Skeletal muscle satellite cell (primary cell): ENCODE results near the gene ZFHX3.

Source experiments
- H3K27me3 ChIP-seq: 2 replicates; pipeline ENCODE4 v1.7.0; 2013; ENCODE audit warnings: low read length; ENCODE audit not compliant: control insufficient read depth, insufficient read depth
- H3K36me3 ChIP-seq: 2 replicates; pipeline ENCODE4 v1.7.0; 2013; ENCODE audit warnings: mild to moderate bottlenecking, control low read depth, low read length; ENCODE audit not compliant: insufficient read depth
- H3K4me1 ChIP-seq: 2 replicates; pipeline ENCODE4 v1.7.0; 2013; ENCODE audit warnings: low read length; ENCODE audit not compliant: control insufficient read depth, insufficient read depth
- H3K4me2 ChIP-seq: 2 replicates; pipeline ENCODE4 v1.7.0; 2013; ENCODE audit warnings: mild to moderate bottlenecking, low read length
- H3K4me3 ChIP-seq: 2 replicates; pipeline ENCODE4 v1.7.0; 2013; ENCODE audit warnings: low read length
- H3K9ac ChIP-seq: 2 replicates; pipeline ENCODE4 v1.7.0; 2013; ENCODE audit warnings: mild to moderate bottlenecking, low read depth, low read length, moderate library complexity
- H3K9me3 ChIP-seq: replicated peaks from 2 replicates; pipeline ENCODE4 v1.7.0; 2013; ENCODE audit warnings: mild to moderate bottlenecking, control low read depth, low read length

The ZFHX3 gene

GRCh38 chr16:73033271-73033998 lies 14.5 kb downstream of the ZFHX3 start:
- peaks cover 57% of the 10 kb centered on the region for H3K4me1 ChIP-seq
- no peaks in the 10 kb centered on the region for H3K27me3 ChIP-seq
- H3K9me3 ChIP-seq, result no peaks in the 10 kb centered on the region
- no peak overlapping the region for H3K9ac ChIP-seq
- no peaks in the 10 kb centered on the region for H3K36me3 ChIP-seq
- H3K4me3 ChIP-seq, result no peak overlapping the region
- peak overlapping the region; percentile 57 for H3K4me2 ChIP-seq

GRCh38 chr16:73032541-73033270 lies 15.2 kb downstream of the ZFHX3 start:
- no peaks in the 10 kb centered on the region for H3K27me3 ChIP-seq
- no peak overlapping the region for H3K4me3 ChIP-seq
- H3K9me3 ChIP-seq, result no peaks in the 10 kb centered on the region
- H3K36me3 ChIP-seq, result no peaks in the 10 kb centered on the region
- H3K9ac ChIP-seq, result no peak overlapping the region
- H3K4me2 ChIP-seq, result peak overlapping the region; percentile 12
- peaks cover 52% of the 10 kb centered on the region for H3K4me1 ChIP-seq

GRCh38 chr16:73031984-73032383 lies 15.9 kb downstream of the ZFHX3 start:
- Histone ChIP-seq H3K4me2 (no peak overlapping the region), H3K4me1 (peaks cover 52% of the 10 kb centered on the region), H3K36me3 (no peaks in the 10 kb centered on the region), H3K9ac (no peak overlapping the region), H3K27me3 (no peaks in the 10 kb centered on the region), H3K9me3 (no peaks in the 10 kb centered on the region), H3K4me3 (no peak overlapping the region)

- Histone ChIP-seq H3K27me3 (no peaks in the 10 kb centered on the region), H3K9me3 (no peaks in the 10 kb centered on the region), H3K4me1 (peaks cover 51% of the 10 kb centered on the region), H3K36me3 (no peaks in the 10 kb centered on the region), H3K4me2 (no peak overlapping the region), H3K4me3 (no peak overlapping the region), H3K9ac (no peak overlapping the region)
Measured at GRCh38 chr16:73031155-73031866, 16.6 kb downstream of the ZFHX3 start.

GRCh38 chr16:73028721-73029361 lies 19.1 kb downstream of the ZFHX3 start:
- peaks cover 58% of the 10 kb centered on the region for H3K4me1 ChIP-seq
- H3K9me3 ChIP-seq, result no peaks in the 10 kb centered on the region
- H3K27me3 ChIP-seq, result no peaks in the 10 kb centered on the region
- no peak overlapping the region for H3K4me3 ChIP-seq
- no peak overlapping the region for H3K9ac ChIP-seq
- peaks cover 2% of the 10 kb centered on the region for H3K36me3 ChIP-seq
- no peak overlapping the region for H3K4me2 ChIP-seq

GRCh38 chr16:73028263-73028662 lies 19.7 kb downstream of the ZFHX3 start:
- Histone ChIP-seq H3K36me3 (peaks cover 6% of the 10 kb centered on the region), H3K9me3 (no peaks in the 10 kb centered on the region), H3K4me1 (peaks cover 54% of the 10 kb centered on the region), H3K4me2 (no peak overlapping the region), H3K4me3 (no peak overlapping the region), H3K9ac (no peak overlapping the region), H3K27me3 (no peaks in the 10 kb centered on the region)

GRCh38 chr16:73027685-73028111 lies 20.2 kb downstream of the ZFHX3 start:
- peaks cover 6% of the 10 kb centered on the region for H3K36me3 ChIP-seq
- H3K4me3 ChIP-seq, result no peak overlapping the region
- peaks cover 48% of the 10 kb centered on the region for H3K4me1 ChIP-seq
- no peaks in the 10 kb centered on the region for H3K27me3 ChIP-seq
- H3K4me2 ChIP-seq, result no peak overlapping the region
- no peaks in the 10 kb centered on the region for H3K9me3 ChIP-seq
- no peak overlapping the region for H3K9ac ChIP-seq

- Histone ChIP-seq H3K4me1 (peaks cover 48% of the 10 kb centered on the region), H3K27me3 (no peaks in the 10 kb centered on the region), H3K4me3 (no peak overlapping the region), H3K9ac (no peak overlapping the region), H3K4me2 (no peak overlapping the region), H3K36me3 (peaks cover 6% of the 10 kb centered on the region), H3K9me3 (no peaks in the 10 kb centered on the region)
Measured at GRCh38 chr16:73026754-73027684, 20.9 kb downstream of the ZFHX3 start.

- no peak overlapping the region for H3K4me3 ChIP-seq
- peaks cover 49% of the 10 kb centered on the region for H3K4me1 ChIP-seq
- no peaks in the 10 kb centered on the region for H3K9me3 ChIP-seq
- no peaks in the 10 kb centered on the region for H3K27me3 ChIP-seq
- no peak overlapping the region for H3K9ac ChIP-seq
- peak overlapping the region; percentile 44 for H3K4me2 ChIP-seq
- peaks cover 6% of the 10 kb centered on the region for H3K36me3 ChIP-seq
Measured at GRCh38 chr16:73025856-73026210, 22.1 kb downstream of the ZFHX3 start.

GRCh38 chr16:73025151-73025855 lies 22.6 kb downstream of the ZFHX3 start:
- H3K27me3 ChIP-seq, result no peaks in the 10 kb centered on the region
- no peak overlapping the region for H3K9ac ChIP-seq
- peak overlapping the region; percentile 44 for H3K4me2 ChIP-seq
- H3K36me3 ChIP-seq, result peaks cover 6% of the 10 kb centered on the region
- H3K4me3 ChIP-seq, result no peak overlapping the region
- H3K9me3 ChIP-seq, result no peaks in the 10 kb centered on the region
- H3K4me1 ChIP-seq, result peaks cover 54% of the 10 kb centered on the region
